Activated CD8-positive, alpha-beta memory T cell treated with anti-CD3 and anti-CD28 coated beads for 1 hour (primary cell): ENCODE data around the gene OPN1SW.

Source experiments
- DNase-seq, 2 donors: peaks; one replicate each; pipeline ENCODE4 v3.0.0-alpha.2; 2020; ENCODE audit warnings: low read depth in 1 of 2; ENCODE audit errors: extremely low read depth in 1 of 2

Gene OPN1SW

GRCh38 chr7:128775744-128776474 lies at the start of gene OPN1SW:
Gene OPN1SW, minus strand, starts transcription at chr7:128775794. Its CDS starts 13 bp downstream, at chr7:128775781.
- no peak for DNase-seq

GRCh38 chr7:128821724-128822123 lies 46.1 kb upstream of the OPN1SW start:
- no peak for DNase-seq

- DNase-seq = no peak
Measured at GRCh38 chr7:128818694-128819093, 43.1 kb upstream of the OPN1SW start.

- DNase-seq = no peak
Measured at GRCh38 chr7:128815289-128815942, 39.8 kb upstream of the OPN1SW start.

GRCh38 chr7:128814499-128814898 lies 38.9 kb upstream of the OPN1SW start:
- no peak for DNase-seq

- DNase-seq = no peak
Measured at GRCh38 chr7:128812514-128813168, 37.0 kb upstream of the OPN1SW start.

- DNase-seq = no peak
Measured at GRCh38 chr7:128811631-128812430, 36.2 kb upstream of the OPN1SW start.

GRCh38 chr7:128810997-128811396 lies 35.4 kb upstream of the OPN1SW start:
- DNase-seq = no peak

- DNase-seq = no peak
Measured at GRCh38 chr7:128810473-128810872, 34.9 kb upstream of the OPN1SW start.

GRCh38 chr7:128809363-128809762 lies 33.8 kb upstream of the OPN1SW start:
- DNase-seq = no peak

GRCh38 chr7:128807191-128807590 lies 31.6 kb upstream of the OPN1SW start:
- no peak for DNase-seq

GRCh38 chr7:128805225-128805624 lies 29.6 kb upstream of the OPN1SW start:
- DNase-seq = no peak

- DNase-seq = no peak
Measured at GRCh38 chr7:128804484-128804883, 28.9 kb upstream of the OPN1SW start.

GRCh38 chr7:128801667-128802418 lies 26.2 kb upstream of the OPN1SW start:
- DNase-seq = no peak

GRCh38 chr7:128801003-128801402 lies 25.4 kb upstream of the OPN1SW start:
- DNase-seq = no peak

- no peak for DNase-seq
Measured at GRCh38 chr7:128800567-128800966, 25.0 kb upstream of the OPN1SW start.

GRCh38 chr7:128799451-128799850 lies 23.9 kb upstream of the OPN1SW start:
- DNase-seq = no peak

GRCh38 chr7:128796327-128796726 lies 20.7 kb upstream of the OPN1SW start:
- no peak for DNase-seq

- DNase-seq = no peak
Measured at GRCh38 chr7:128795129-128795528, 19.5 kb upstream of the OPN1SW start.

GRCh38 chr7:128794436-128794835 lies 18.8 kb upstream of the OPN1SW start:
- DNase-seq = no peak
